ENCODE results near the gene MYO1C.
A peak's percentile ranks its signal among the peaks of the same experiment; 100 is the strongest.
"Not testable (repeated sequence)": the region's sequence is repeated elsewhere in the genome, so short reads cannot be mapped to it uniquely, and the experiment has no call there.

The MYO1C gene

GRCh38 chr17:1422885-1423284 lies 69.6 kb downstream of the MYO1C start:
- peak; percentile 86 for DNase-seq (ENCODE audit: low read depth)

DNA sequence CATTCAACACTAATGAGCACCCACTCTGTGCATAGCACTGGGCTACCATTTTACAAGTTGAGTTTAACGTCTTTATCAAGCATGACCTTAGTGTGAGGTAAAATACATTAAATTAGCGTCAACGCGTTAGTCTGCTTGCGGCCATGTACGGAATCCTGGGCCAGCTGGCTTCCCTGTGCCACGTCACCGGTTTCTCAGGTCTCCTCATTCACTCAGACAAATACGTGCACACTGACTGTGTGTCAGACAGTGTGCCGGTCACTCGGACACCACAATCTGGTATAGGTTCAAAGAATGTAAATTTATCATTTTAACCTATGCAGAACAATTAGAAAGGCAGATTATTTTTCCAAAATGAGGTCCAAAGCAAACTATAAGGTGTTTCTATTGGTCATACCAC lies 71.0 kb downstream of the MYO1C start:
- no peak for DNase-seq (ENCODE audit: low read depth)

DNA sequence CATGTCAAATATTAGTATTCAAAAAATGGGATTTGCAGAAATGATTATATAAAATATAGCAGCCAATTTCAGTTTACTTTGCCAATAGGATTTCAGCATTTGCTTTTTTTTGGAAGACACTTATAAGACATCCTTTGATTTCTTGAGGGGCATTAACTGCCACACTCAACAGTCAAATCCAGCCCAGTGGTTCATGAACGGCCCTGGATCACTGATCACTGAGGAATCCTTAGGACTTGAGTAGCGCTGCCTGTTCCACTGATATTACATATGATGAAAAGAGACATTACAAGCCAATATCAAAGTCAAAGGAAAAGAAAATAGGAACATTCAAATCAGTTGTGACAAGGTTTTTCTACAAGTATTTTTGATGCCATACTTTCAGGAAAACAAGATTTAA lies 71.5 kb downstream of the MYO1C start:
- no peak for DNase-seq (ENCODE audit: low read depth)

DNA sequence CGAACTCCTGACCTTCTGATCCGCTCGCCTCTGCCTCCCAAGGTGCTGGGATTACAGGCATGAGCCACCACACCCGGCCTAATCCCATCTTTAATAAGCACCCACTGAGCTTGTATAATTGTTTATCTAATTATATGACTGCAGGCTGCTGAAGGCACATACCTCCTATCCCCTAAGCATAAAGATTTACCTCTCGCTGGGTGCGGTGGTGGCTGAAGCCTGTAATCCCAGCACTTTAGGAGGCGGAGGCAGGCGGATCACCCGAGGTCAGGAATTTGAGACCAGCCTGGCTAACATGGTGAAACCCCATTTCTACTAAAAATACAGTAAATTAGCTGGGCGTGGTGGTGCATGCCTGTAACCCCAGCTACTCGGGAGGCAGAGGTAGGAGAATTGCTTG lies 72.3 kb downstream of the MYO1C start:
- no peak for DNase-seq (ENCODE audit: low read depth)

GRCh38 chr17:1418476-1418875 lies 74.0 kb downstream of the MYO1C start:
- DNase-seq (ENCODE audit: low read depth): not testable (repeated sequence)

DNA sequence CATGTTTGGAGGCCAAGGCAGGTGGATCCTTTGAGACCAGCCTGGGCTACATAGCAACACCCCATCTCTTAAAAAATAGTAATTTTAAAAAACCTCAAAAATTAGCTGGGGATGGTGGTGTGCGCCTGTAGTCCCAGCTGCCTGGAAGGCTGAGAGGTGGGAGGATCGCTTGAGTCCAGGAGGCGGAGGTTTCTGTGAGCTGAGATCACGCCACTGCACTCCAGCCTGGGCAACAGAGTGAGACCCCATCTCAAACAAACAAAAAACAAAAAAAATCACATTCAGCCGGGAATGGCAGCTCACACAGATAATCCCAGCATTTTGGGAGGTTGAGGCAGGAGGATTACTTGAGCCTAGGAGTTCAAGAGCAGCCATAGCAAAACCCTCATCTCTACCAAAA lies 76.1 kb downstream of the MYO1C start:
- DNase-seq (ENCODE audit: low read depth): no peak

DNA sequence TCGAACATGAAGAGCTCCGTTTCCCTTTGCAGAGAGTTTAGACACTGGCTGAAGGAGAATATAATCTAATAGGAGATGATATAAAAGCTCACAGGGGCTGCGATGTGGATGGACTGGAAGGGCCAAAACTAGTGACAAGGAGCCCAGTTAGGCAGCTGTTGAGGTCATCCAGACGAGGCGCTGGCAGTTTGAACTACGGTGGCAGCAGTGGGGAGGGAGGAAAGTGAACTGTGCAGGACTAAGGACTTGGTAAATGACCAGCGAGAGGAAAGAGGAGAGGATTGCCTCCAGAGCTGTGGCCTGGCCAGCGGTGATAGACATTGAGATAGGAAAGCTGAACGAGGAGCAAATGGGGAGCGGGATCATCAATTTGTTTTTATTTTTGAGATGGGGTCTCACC lies 77.9 kb downstream of the MYO1C start:
- no peak for DNase-seq (ENCODE audit: low read depth)
